ENCODE measurements around the gene PCCA.

DNA sequence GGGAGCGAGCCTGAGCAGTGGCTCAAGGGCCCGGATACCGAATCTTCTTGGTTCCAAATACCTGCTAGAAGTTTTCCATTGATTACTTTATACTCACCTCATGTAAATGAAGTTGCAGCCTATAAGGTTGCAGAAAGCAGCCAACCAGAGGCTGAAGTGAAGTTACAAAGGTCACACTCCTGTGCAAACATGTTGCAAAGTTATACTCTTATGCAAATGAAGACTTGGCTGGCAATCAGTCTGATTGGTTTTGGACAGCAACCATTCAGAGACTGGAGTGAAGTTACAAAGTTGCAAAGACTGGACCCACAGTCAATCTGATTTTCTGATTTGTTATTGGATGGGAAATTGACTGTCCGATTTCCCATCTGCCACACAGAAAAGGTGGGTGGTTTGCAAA, 347.2 kb downstream of the PCCA start:
- TF ChIP-seq, protein P1, sequence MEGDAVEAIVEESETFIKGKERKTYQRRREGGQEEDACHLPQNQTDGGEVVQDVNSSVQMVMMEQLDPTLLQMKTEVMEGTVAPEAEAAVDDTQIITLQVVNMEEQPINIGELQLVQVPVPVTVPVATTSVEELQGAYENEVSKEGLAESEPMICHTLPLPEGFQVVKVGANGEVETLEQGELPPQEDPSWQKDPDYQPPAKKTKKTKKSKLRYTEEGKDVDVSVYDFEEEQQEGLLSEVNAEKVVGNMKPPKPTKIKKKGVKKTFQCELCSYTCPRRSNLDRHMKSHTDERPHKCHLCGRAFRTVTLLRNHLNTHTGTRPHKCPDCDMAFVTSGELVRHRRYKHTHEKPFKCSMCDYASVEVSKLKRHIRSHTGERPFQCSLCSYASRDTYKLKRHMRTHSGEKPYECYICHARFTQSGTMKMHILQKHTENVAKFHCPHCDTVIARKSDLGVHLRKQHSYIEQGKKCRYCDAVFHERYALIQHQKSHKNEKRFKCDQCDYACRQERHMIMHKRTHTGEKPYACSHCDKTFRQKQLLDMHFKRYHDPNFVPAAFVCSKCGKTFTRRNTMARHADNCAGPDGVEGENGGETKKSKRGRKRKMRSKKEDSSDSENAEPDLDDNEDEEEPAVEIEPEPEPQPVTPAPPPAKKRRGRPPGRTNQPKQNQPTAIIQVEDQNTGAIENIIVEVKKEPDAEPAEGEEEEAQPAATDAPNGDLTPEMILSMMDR (conservative IDR thresholded peaks at IDR 0.05; ENCODE audit: low read depth in 2 of 2), result no peak
- TF ChIP-seq EZH2phosphoT487 (IDR thresholded peaks at IDR 0.05; ENCODE audit: unreplicated experiment), result no peak
- TF ChIP-seq POLR2AphosphoS5 (IDR thresholded peaks at IDR 0.05; ENCODE audit: low read depth), result no peak
- no peak for TF ChIP-seq EZH2 (IDR thresholded peaks at IDR 0.05; ENCODE audit: low read depth, unreplicated experiment)
- TF ChIP-seq ETS1 (IDR thresholded peaks at IDR 0.05), result no peak
- no peak for TF ChIP-seq ZNF114 (CRISPR knock-in tag; IDR thresholded peaks at IDR 0.05)
- TF ChIP-seq, protein P2, sequence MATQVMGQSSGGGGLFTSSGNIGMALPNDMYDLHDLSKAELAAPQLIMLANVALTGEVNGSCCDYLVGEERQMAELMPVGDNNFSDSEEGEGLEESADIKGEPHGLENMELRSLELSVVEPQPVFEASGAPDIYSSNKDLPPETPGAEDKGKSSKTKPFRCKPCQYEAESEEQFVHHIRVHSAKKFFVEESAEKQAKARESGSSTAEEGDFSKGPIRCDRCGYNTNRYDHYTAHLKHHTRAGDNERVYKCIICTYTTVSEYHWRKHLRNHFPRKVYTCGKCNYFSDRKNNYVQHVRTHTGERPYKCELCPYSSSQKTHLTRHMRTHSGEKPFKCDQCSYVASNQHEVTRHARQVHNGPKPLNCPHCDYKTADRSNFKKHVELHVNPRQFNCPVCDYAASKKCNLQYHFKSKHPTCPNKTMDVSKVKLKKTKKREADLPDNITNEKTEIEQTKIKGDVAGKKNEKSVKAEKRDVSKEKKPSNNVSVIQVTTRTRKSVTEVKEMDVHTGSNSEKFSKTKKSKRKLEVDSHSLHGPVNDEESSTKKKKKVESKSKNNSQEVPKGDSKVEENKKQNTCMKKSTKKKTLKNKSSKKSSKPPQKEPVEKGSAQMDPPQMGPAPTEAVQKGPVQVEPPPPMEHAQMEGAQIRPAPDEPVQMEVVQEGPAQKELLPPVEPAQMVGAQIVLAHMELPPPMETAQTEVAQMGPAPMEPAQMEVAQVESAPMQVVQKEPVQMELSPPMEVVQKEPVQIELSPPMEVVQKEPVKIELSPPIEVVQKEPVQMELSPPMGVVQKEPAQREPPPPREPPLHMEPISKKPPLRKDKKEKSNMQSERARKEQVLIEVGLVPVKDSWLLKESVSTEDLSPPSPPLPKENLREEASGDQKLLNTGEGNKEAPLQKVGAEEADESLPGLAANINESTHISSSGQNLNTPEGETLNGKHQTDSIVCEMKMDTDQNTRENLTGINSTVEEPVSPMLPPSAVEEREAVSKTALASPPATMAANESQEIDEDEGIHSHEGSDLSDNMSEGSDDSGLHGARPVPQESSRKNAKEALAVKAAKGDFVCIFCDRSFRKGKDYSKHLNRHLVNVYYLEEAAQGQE (IDR thresholded peaks at IDR 0.05; ENCODE audit: unreplicated experiment), result no peak
- TF ChIP-seq ZNF331 (CRISPR knock-in tag; IDR thresholded peaks at IDR 0.05; ENCODE audit: low read depth), result no peak
- no peak for TF ChIP-seq STAT1 (IDR thresholded peaks at IDR 0.05; ENCODE audit: unreplicated experiment)
- no peak for TF ChIP-seq JUNB (IDR thresholded peaks at IDR 0.05; ENCODE audit: unreplicated experiment)
- TF ChIP-seq, protein P3, sequence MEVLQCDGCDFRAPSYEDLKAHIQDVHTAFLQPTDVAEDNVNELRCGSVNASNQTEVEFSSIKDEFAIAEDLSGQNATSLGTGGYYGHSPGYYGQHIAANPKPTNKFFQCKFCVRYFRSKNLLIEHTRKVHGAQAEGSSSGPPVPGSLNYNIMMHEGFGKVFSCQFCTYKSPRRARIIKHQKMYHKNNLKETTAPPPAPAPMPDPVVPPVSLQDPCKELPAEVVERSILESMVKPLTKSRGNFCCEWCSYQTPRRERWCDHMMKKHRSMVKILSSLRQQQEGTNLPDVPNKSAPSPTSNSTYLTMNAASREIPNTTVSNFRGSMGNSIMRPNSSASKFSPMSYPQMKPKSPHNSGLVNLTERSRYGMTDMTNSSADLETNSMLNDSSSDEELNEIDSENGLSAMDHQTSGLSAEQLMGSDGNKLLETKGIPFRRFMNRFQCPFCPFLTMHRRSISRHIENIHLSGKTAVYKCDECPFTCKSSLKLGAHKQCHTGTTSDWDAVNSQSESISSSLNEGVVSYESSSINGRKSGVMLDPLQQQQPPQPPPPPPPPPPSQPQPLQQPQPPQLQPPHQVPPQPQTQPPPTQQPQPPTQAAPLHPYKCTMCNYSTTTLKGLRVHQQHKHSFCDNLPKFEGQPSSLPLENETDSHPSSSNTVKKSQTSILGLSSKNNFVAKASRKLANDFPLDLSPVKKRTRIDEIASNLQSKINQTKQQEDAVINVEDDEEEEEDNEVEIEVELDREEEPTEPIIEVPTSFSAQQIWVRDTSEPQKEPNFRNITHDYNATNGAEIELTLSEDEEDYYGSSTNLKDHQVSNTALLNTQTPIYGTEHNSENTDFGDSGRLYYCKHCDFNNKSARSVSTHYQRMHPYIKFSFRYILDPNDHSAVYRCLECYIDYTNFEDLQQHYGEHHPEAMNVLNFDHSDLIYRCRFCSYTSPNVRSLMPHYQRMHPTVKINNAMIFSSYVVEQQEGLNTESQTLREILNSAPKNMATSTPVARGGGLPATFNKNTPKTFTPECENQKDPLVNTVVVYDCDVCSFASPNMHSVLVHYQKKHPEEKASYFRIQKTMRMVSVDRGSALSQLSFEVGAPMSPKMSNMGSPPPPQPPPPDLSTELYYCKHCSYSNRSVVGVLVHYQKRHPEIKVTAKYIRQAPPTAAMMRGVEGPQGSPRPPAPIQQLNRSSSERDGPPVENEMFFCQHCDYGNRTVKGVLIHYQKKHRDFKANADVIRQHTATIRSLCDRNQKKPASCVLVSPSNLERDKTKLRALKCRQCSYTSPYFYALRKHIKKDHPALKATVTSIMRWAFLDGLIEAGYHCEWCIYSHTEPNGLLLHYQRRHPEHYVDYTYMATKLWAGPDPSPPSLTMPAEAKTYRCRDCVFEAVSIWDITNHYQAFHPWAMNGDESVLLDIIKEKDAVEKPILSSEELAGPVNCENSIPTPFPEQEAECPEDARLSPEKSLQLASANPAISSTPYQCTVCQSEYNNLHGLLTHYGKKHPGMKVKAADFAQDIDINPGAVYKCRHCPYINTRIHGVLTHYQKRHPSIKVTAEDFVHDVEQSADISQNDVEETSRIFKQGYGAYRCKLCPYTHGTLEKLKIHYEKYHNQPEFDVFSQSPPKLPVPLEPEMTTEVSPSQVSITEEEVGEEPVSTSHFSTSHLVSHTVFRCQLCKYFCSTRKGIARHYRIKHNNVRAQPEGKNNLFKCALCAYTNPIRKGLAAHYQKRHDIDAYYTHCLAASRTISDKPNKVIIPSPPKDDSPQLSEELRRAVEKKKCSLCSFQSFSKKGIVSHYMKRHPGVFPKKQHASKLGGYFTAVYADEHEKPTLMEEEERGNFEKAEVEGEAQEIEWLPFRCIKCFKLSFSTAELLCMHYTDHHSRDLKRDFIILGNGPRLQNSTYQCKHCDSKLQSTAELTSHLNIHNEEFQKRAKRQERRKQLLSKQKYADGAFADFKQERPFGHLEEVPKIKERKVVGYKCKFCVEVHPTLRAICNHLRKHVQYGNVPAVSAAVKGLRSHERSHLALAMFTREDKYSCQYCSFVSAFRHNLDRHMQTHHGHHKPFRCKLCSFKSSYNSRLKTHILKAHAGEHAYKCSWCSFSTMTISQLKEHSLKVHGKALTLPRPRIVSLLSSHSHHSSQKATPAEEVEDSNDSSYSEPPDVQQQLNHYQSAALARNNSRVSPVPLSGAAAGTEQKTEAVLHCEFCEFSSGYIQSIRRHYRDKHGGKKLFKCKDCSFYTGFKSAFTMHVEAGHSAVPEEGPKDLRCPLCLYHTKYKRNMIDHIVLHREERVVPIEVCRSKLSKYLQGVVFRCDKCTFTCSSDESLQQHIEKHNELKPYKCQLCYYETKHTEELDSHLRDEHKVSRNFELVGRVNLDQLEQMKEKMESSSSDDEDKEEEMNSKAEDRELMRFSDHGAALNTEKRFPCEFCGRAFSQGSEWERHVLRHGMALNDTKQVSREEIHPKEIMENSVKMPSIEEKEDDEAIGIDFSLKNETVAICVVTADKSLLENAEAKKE (CRISPR knock-in tag; IDR thresholded peaks at IDR 0.05), result no peak
- TF ChIP-seq CREB1 (CRISPR knock-in tag; IDR thresholded peaks at IDR 0.05; ENCODE audit: low read depth), result no peak

All from GM23338 (cell line).